CD4-positive, alpha-beta T cell treated with Interleukin-12 subunit alpha and Interleukin-12 subunit beta, for 1 hour (primary cell): Measurements from ENCODE around the gene PPP2R1B.
A peak's percentile ranks its signal among the peaks of the same experiment; 100 is the strongest.
"Not testable (repeated sequence)": the region's sequence is repeated elsewhere in the genome, so short reads cannot be mapped to it uniquely, and the experiment has no call there.

Experiments used
- DNase-seq: peaks from one replicate; pipeline ENCODE4 v3.0.0-alpha.2; 2020

PPP2R1B gene

GRCh38 chr11:111782109-111782741 lies 16.0 kb upstream of the PPP2R1B start:
- no peak for DNase-seq

GRCh38 chr11:111779118-111779517 lies 12.9 kb upstream of the PPP2R1B start:
- DNase-seq = no peak

- no peak for DNase-seq
Measured at GRCh38 chr11:111778047-111778558, 11.9 kb upstream of the PPP2R1B start.

GRCh38 chr11:111777094-111778046 lies 11.2 kb upstream of the PPP2R1B start:
- peak; percentile 70 for DNase-seq

- no peak for DNase-seq
Measured at GRCh38 chr11:111776398-111777093, 10.4 kb upstream of the PPP2R1B start.

GRCh38 chr11:111774955-111775710 lies 8.9 kb upstream of the PPP2R1B start:
- DNase-seq = no peak

- no peak for DNase-seq
Measured at GRCh38 chr11:111772535-111772934, 6.3 kb upstream of the PPP2R1B start.

- DNase-seq = not testable (repeated sequence)
Measured at GRCh38 chr11:111771205-111771604, 5.0 kb upstream of the PPP2R1B start.

- no peak for DNase-seq
Measured at GRCh38 chr11:111770581-111771134, 4.5 kb upstream of the PPP2R1B start.

GRCh38 chr11:111766834-111767142 lies 599 bp upstream of the PPP2R1B start:
- DNase-seq = no peak

GRCh38 chr11:111765320-111765983 lies 737 bp downstream of the PPP2R1B start:
- no peak for DNase-seq

- no peak for DNase-seq
Measured at GRCh38 chr11:111764621-111765020, 1.6 kb downstream of the PPP2R1B start.

- DNase-seq = no peak
Measured at GRCh38 chr11:111762981-111763643, 3.1 kb downstream of the PPP2R1B start.

GRCh38 chr11:111762526-111762925 lies 3.7 kb downstream of the PPP2R1B start:
- no peak for DNase-seq

- DNase-seq = no peak
Measured at GRCh38 chr11:111761036-111761435, 5.2 kb downstream of the PPP2R1B start.

GRCh38 chr11:111759778-111760407 lies 6.3 kb downstream of the PPP2R1B start:
- DNase-seq = no peak

- DNase-seq = no peak
Measured at GRCh38 chr11:111759376-111759775, 6.8 kb downstream of the PPP2R1B start.

- no peak for DNase-seq
Measured at GRCh38 chr11:111756097-111756496, 10.1 kb downstream of the PPP2R1B start.

GRCh38 chr11:111749646-111750045 lies 16.5 kb downstream of the PPP2R1B start:
- no peak for DNase-seq

- no peak for DNase-seq
Measured at GRCh38 chr11:111748035-111748804, 18.0 kb downstream of the PPP2R1B start.
